ENCODE results near the gene NMT2. TPM values are rescaled to one million over a fixed set of nuclear protein-coding genes. Genes with fewer than 3 reads are reported as not detected.

Gene NMT2
- total RNA-seq, 1 experiment from 2014 or later, result 11.8 TPM

- Histone ChIP-seq H3K9me3 (ENCODE audit: control insufficient read depth, low read depth, low read length) (no peaks in the 10 kb centered on the region), H3K4me2 (ENCODE audit: insufficient read depth, insufficient read length, low read length) (no peak overlapping the region), H3K27me3 (ENCODE audit: insufficient read depth, low read length) (no peaks in the 10 kb centered on the region), H3K18ac (ENCODE audit: insufficient read length, low read depth, low read length) (no peak overlapping the region), H3K9ac (ENCODE audit: extremely low read depth, insufficient read length, low read length) (no peak overlapping the region), H4K5ac (ENCODE audit: insufficient read length, low read depth, low read length) (no peak overlapping the region), H3K56ac (ENCODE audit: insufficient read length, low read depth, low read length) (no peak overlapping the region), H2AK5ac (ENCODE audit: insufficient read length, low read length) (no peak overlapping the region), H2BK15ac (ENCODE audit: low read depth, low read length) (no peak overlapping the region), H3K27ac (ENCODE audit: insufficient read length, low read depth, low read length) (no peak overlapping the region), H4K91ac (ENCODE audit: insufficient read length, low read depth, low read length) (no peak overlapping the region), H3T11ph (ENCODE audit: low read length) (no peak overlapping the region), H3K79me2 (ENCODE audit: insufficient read depth, low read length) (no peaks in the 10 kb centered on the region), H3K79me1 (ENCODE audit: insufficient read depth, low read depth, low read length, poor library complexity, severe bottlenecking) (no peaks in the 10 kb centered on the region), H4K20me1 (ENCODE audit: control insufficient read depth, insufficient read depth, insufficient read length) (no peaks in the 10 kb centered on the region), H3K23me2 (ENCODE audit: insufficient read length, low read depth, low read length, poor library complexity, severe bottlenecking) (no peaks in the 10 kb centered on the region), H4K8ac (replicated peaks; ENCODE audit: insufficient read length, low read depth, low read length) (no peak overlapping the region), H3K4me1 (ENCODE audit: insufficient read depth, low read length) (no peaks in the 10 kb centered on the region; the same call in 1 of the 2 replicates), H3K23ac (ENCODE audit: insufficient read length, low read depth, low read length) (no peak overlapping the region), H3K4ac (ENCODE audit: low read depth, low read length) (no peak overlapping the region), H2BK20ac (ENCODE audit: low read depth, low read length, poor library complexity, severe bottlenecking) (no peak overlapping the region), H3K14ac (ENCODE audit: insufficient read depth, low read length) (no peak overlapping the region), H2AFZ (ENCODE audit: low read length) (no peak overlapping the region), H2BK5ac (ENCODE audit: insufficient read length, low read length) (no peak overlapping the region), H2BK120ac (ENCODE audit: low read depth, low read length, poor library complexity, severe bottlenecking) (no peak overlapping the region), H2BK12ac (ENCODE audit: insufficient read length, low read depth, low read length) (no peak overlapping the region)
- Mint-ChIP-seq H3K36me3 (ENCODE audit: insufficient read depth in 1 of 3, low read depth in 3 of 3) (no peaks in the 10 kb centered on the region; a peak in 1 of 7 replicates), H3K4me3 (peak overlapping the region in 1 of 2 experiments; percentile 52; a peak in 2 of 5 replicates), H3K4me1 (peaks cover 18 to 25% of the 10 kb centered on the region in 2 experiments), H3K27ac (peak overlapping the region in 2 of 3 experiments; percentile 10 to 50; a peak in 4 of 7 replicates), H3K27me3 (ENCODE audit: low read depth) (no peaks in the 10 kb centered on the region), H3K9me3 (no peaks in the 10 kb centered on the region)
- no CpG with 5 or more reads among the region's 12 CpGs for WGBS (ENCODE audit: extremely low coverage, insufficient read length, low lambda C conversion rate)
- DNase-seq, result peak; percentile 60
- TF ChIP-seq, protein P1, sequence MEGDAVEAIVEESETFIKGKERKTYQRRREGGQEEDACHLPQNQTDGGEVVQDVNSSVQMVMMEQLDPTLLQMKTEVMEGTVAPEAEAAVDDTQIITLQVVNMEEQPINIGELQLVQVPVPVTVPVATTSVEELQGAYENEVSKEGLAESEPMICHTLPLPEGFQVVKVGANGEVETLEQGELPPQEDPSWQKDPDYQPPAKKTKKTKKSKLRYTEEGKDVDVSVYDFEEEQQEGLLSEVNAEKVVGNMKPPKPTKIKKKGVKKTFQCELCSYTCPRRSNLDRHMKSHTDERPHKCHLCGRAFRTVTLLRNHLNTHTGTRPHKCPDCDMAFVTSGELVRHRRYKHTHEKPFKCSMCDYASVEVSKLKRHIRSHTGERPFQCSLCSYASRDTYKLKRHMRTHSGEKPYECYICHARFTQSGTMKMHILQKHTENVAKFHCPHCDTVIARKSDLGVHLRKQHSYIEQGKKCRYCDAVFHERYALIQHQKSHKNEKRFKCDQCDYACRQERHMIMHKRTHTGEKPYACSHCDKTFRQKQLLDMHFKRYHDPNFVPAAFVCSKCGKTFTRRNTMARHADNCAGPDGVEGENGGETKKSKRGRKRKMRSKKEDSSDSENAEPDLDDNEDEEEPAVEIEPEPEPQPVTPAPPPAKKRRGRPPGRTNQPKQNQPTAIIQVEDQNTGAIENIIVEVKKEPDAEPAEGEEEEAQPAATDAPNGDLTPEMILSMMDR (conservative IDR thresholded peaks at IDR 0.05), result no peak
Observed at GRCh38 chr10:15196021-15196834, 27.7 kb upstream of the NMT2 start.
